GM18508 (cell line): ENCODE measurements around the gene GPRIN2.
"Not testable (repeated sequence)": the region's sequence is repeated elsewhere in the genome, so short reads cannot be mapped to it uniquely, and the experiment has no call there.

ENCODE experiments used
- ATAC-seq: cut with Tn5 transposase; IDR thresholded peaks from one replicate; pipeline ENCODE4 v1.9.1; 2021; ENCODE audit warnings: moderate number of reproducible peaks; ENCODE audit not compliant: insufficient read depth, unreplicated experiment

GPRIN2 gene

DNA sequence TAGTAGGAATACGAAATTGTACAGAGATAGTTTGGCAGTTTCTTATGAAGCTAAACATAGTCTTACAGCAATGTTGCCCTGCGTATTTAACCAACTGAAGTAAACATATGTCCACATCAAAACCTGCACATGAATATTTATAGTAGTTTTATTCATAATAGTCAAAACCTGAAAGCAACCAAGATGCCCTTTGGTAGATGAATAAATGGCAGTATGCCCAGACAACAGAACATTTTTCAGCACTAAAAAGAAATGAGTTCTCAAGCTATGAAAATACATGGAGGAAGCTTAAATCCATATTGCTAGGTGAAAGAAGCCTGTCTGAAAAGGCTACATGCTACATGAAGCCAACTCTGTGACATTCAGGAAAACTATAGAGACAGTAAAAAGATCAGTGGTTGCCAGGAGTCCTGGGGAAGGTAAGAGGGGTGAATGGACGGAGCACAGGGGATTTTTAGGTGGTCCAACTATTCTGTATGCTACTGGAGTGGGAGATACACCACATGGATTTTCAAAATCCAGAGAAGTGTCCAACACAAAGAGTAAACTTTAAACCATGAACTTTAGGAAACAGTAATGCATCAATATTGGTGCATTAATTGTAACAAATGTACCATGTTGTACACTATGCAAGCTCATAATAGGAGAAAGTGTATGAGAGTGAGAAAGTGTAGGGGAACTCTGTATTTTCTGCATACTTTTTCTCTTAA lies 17.6 kb downstream of the GPRIN2 start:
- ATAC-seq = no peak

DNA sequence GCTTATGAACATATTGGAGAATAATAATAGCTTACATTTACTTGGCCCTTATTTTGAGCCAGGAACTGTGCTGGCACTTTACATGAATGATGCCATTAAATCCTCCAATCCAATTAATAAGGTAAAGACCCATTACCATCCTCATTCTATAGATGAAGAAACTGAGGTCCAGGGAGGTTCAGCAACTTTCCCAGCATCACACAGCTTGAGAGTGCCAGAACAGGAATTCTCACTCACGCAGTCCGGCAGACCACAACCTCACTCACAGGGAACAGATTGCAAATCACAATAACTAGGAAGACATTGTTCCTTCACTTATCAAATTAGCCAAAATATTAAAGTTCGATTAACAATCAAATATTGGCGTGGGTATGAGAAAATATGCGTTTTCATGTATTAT lies 18.3 kb downstream of the GPRIN2 start:
- no peak for ATAC-seq

DNA sequence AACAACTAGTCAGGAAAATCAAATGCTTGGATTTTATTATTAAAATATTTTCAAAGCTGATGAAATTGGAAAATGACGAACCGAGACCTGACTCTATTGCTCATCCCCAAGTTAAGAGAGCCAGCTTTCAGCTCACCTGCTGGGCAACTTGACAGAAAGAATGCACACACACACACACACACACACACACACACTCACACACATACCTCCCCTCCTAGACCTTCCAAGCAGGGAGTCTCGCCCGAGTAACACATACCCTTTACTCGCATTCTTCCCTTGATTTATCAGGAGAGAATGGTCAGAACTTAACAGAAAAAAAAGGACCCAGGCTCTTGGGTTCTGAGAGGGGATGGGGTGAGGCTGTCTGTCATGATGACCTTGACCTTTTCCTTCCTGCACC lies 19.1 kb downstream of the GPRIN2 start:
- no peak for ATAC-seq

DNA sequence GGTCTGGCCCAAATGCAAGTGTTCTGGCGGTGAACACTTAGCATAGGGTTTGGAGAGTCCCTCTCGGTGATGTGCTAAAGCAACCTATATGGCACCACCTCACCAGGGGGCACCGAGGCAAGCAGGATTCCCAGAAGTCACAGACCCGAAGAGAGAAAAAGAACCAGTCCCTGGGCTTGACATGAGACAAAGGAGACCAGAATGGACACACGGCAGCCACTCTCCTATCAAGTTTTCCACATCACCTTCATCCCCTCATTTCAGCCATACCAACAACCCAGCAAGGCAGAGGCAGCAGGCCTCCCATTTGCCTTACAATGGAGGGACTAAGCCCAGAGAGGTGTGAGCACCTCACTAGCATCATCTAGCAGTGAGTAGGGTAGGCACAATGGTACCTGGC lies 19.7 kb downstream of the GPRIN2 start:
- no peak for ATAC-seq

DNA sequence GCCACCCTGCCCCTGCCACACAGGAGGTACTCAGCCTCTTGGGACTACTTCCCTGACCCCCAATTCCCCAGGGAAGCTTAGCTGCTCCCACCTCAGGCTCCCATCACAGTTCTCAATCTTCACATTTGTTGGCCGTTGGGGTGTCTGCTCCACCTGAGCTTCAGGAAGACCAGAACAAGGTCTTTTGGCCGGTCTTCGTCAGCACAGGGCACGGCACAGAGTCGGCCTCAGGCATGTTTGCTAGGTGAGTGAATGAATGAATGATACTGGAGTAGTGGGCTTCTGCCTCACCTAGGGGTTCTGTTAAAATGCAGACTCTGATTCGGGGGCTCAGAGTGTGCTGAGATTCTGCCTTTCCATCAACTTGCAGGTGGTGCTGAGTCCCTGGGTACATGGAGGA lies 20.3 kb downstream of the GPRIN2 start:
- ATAC-seq = no peak

DNA sequence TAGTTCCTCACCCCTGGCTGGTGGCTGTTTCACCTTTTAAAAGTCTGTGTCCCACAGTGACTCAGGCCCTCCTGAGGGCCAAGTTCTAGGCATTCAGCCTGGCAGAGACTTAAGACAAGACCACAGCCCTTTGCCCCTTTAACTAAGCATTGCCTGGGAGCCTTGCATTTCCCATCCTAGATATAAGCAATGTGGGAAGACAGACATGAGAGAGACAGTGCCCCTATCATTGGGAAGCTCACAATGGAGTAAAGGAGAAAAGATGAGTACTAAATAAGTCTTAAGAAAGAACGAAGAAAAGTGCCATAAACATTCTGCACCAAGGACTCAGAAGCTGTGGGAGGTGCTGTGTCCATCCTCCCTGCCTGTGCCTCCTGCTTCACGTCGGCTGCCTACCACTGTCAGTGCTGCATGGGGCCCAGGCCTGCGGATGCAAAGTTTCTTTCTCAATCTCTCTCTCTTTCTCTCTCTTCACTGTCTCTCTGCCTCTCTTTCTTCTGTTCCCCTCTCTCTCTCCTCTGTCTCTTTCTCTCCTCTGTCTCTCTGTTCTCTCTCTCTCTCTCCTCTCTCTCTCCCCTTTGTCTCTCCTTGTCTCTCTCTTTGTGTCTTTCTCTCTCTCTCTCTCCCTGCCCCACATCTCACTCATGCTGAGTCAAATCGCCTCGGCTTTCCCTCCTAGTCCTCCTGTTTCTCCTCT lies 21.5 kb downstream of the GPRIN2 start:
- ATAC-seq = no peak

DNA sequence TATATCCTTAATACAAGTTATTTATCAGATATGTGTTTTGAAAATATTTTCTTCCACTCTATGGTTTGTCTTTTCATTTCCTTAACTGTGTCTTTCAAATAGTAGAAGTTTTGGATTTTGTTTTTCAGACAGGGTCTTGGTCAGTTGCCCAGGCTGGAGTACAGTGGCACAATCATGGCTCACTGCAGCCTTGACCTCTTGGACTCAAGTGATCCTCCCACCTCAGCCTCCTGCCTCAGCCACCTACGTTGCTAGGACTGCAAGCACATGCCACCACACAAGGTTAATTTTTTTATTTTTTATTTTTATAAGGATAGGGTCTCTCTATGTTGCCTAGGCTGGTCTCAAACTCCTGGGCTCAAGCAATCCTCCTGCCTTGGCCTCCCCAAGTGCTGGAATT lies 24.2 kb downstream of the GPRIN2 start:
- not testable (repeated sequence) for ATAC-seq

DNA sequence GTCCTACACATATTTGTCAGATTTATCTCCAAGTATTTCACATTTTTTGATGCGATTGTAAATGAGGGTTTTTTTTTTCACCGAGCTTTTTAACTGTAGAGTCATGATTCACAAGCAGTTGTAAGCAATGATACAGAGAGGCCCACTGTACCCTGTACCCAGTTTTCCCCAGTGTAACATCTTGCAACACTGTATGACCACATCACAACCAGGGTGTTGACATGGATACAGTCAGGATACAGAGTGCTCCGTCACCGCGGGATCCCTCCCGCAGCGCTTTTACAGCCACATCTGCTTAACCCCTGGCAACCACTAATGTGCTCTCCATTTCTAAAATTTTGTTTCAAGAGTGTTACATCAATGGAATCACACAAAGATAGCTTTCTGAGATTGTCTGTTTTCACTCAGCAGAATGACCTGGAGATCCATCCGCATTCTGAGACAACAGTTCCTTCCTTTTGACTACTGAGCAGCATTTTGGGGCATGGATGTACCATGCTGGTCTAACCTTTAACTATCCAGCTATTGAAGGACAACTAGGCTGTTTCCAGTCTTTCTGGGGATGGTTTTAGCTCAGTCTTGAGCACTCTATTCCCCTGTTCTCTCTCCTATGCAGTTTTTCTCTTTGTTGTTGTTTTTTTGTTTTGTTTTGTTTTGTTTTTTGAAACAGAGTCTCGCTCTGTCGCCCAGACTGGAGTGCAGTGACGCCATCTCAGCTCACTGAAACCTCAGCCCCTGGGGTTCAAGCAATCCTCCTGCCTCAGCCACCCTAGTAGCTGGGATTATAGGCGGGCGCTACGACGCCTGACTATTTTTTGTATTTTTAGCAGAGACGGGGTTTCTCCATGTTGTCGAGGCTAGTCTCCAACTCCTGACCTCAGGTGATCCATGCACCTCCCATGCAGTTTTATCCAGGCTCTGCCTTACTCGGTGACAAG lies 25.9 kb downstream of the GPRIN2 start:
- ATAC-seq = no peak

DNA sequence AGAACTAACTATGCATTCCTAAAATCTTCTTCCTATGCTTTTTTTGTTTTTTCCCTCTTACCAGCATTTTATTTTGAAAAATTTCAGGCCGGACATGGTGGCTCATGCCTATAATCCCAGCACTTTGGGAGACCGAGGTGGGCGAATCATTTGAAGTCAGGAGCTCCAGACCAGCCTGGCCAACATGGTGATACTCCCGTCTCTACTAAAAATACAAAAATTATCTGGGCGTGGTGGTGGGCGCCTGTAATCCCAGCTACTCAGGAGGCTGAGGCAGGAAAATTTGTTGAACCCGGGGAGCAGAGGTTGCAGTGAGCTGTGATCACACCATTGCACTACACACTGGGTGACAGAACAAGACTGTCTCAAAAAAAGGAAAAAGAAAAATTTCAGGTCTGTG lies 26.7 kb downstream of the GPRIN2 start:
- ATAC-seq = not testable (repeated sequence)

DNA sequence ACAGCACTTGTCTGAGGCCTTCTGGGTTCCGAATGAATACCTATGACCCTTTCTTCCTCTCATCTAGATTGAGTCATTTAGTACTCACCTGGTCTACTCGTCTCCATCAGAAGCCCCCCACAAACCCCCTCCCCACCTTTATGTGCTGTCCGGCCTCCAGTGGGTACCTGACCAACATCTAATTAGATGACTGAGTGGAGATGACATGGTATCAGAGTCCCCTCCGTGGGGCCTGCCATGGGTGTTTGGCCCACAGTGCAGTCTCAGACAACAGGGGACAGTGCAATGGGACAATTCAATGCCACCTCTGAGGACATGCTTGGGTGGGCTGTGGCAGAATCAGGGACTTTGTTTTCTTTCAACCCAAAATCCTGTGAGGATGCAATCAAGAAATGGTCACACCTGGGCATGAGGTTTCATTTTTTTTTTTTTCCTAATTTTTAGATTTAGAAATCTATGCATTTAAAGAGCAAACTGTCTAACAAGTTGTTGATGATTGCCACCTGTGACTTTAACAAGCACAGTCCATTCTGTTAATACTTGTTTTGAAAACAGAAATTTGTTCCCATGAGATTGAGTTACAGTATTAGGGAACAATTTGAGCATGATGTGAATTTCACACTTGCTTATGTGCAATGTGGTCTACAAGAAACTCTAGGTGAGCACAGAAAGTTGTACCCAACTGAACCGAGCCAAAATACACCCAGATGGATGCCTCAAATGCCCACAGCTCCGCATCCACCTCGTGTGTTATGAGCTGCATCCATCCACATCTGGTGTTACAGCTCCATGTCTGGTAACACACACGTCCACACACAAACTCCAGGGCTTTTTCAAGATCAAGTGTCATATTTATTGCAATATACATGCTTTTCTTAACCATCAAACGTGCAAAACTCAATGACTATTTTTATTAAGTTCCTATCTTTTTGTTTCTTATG lies 27.5 kb downstream of the GPRIN2 start:
- no peak for ATAC-seq

DNA sequence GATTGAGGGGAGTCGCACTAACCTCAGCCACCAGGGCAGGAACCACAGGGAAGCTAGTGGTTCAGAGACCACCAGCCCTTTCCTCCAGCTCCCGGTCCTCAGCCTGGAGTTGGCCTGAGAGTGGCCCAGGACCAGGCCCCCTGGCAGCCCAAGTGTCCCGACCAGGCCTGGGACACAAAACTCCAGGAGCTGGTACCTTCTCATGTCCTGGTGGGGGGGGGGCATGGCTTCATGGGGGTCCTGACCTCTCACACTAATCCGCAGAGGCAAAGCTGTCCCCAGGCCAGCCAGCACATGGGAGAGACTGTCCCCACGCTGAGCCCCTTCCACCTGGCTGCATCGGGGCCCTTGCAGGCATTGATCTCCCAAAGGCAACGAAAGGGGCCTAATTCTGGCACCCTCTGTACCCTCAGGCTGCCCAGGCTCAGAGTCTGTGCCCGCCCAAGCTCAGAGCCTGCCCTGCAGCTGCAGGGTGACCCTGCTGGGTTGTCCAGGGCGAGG lies 28.2 kb downstream of the GPRIN2 start:
- no peak for ATAC-seq

DNA sequence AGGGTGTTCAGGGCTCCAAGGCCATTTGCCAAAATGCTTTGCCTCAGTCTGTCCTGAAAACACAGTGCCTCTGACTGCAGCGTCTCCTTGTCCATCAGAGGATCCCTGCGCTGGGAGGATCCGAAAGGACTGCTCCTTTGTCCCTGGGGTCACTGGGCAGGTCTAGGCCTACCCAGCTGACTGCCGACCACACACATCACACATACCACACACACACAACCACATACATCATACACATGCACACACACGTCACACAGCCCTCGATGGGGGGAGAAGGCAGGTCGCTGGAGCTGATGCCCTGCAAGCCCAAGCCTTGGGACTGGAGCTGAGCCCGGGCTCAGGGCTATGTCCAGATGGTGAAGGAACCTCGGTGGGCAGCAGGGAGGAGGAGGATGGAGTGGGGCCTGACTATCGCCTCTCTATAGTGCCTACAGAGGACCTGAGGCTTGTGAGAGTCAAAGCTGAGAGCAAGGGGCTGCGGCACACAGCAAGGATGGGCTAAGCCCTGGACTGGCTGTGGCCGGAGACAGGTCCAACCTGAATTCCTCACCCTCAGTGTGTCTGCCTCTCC lies 29.1 kb downstream of the GPRIN2 start:
- no peak for ATAC-seq

DNA sequence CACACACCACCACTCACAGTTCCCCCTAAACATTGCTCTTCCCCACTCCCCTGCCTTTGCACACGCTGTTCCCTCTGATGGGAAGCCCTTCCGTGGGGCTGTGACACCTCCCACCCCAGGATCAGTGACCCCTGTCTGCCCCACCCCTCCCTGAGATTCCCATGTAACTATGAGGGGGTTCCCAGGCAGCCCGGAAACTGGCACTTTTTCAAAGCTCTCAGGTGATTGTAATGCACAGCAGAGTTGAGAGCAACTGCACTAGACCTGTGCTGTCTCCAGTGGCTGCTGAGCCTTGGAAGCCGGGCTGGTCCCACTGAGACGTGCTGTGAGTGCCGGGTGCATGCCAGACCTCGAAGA lies 29.8 kb downstream of the GPRIN2 start:
- ATAC-seq = no peak

DNA sequence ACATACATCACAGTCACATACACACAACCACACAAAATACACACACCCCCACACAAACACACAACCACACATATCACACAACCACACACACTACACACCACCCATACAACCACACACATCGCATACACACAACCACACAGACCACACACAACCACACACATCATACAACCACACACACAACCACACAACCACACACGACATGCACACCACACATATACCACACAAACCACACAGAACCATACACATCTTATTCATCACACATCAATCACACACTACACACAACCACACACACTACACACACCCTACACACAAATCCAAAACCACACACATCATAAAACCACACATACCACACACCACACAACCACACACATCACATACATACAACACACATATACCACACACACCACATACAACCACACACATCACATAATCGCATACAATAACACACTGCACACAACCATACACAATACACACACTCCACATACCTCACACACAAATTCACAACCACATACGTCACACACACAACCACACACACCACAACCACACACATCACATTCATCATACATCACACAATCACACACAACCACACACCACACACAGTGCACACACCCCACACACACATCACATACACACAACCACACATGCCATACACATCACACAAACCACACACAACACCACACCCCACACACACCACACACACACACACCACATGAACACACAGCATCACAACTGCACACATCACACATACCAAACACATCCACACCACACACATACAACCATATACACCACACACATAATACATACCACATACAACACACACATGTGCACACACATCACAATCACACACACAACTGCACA lies 30.4 kb downstream of the GPRIN2 start:
- no peak for ATAC-seq

DNA sequence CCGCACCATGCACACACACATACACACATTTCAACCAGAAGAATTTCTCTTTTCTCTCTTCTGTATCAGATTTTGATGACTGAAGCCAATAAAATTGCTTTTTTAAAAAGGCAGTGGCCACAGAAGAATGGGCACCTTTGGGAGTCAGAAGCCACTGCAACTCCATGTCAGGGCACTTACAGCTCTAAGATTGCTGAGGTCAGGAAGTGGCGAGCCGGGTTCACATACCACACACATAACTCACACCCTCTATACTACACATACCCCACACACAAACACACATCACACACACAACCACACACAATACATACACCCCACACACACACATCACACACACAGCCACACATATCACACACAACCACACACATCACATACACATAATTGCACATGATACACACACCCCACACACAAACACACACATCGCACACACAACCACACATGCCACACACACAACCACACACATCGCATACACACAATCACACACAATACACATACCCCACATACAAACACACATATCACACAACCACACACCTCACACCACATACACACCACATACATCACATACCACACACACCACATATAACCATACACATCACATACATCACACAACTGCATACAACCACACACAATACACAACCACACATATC lies 31.2 kb downstream of the GPRIN2 start:
- no peak for ATAC-seq

DNA sequence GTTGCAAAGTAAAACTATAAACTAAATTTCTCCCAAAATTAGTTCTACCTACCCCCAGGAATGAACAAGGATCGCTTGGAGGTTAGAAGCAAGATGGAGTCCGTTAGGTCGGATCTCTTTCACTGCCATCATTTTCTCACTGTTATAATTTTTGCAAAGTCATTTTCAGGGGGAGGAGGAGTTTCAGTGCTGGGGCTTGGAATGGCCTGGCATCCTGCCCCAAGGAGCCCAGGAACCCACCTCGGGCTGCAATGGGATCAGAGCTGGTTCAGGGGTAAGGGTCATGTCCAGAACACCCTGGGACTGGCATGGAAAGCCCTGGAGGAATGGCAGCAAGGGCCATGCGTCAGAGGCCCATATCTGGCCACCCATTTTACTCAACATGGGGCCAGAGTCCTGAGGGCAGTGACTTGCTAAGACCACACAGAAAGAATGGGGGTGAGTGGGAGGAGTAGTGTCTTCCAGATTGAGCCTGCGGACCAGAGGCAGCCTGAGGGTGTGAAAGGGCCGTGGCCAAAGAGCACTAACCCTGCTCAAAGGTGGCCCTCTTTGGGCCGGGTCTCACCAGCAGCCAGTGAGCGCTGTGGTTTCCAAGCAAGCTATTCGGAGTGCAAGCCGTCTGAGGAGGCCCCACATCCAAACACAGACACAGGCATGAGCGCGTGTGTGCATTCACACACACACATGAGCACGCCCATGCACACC lies 31.8 kb downstream of the GPRIN2 start:
- no peak for ATAC-seq

DNA sequence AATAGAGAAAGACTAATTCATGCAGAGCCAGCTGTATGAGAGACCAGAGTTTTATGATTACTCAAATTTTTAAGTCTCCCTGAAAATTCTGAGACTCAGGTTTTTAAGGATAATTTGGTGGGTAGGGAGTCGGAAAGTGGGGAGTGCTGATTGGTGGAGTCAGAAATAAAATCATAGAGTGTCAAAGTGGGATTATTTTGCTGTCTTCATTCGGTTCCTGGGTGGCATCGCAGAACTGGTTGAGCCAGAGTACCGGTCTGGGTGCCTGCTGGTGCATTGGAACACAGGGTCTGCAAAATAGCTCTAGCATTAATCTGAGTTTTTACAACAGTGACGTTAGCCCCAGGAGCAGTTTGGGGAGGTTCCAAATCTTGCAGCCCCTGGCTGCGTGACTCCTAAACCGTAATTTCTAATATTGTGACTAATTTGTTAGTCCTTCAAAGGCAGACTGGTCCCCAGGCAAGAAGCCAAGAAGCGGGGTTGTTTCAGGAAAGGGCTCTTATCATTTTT lies 32.4 kb downstream of the GPRIN2 start:
- no peak for ATAC-seq
